PC-9 (cell line): ENCODE results near the gene EPC2.

Source experiments
- EZH2 ChIP-seq: fragments of 200-600 bp; sonication (generic); IDR thresholded peaks from 2 replicates; pipeline ENCODE4 v1.8.0; 2017; ENCODE audit warnings: antibody characterized with exemption, low read depth
- TF ChIP-seq, protein P1 (sequence below): fragments of 200-600 bp; sonication (generic); conservative IDR thresholded peaks from 2 replicates; pipeline ENCODE4 v1.6.1; 2017; ENCODE audit warnings: mixed run types, antibody characterized with exemption, mild to moderate bottlenecking, moderate library complexity

DNA sequence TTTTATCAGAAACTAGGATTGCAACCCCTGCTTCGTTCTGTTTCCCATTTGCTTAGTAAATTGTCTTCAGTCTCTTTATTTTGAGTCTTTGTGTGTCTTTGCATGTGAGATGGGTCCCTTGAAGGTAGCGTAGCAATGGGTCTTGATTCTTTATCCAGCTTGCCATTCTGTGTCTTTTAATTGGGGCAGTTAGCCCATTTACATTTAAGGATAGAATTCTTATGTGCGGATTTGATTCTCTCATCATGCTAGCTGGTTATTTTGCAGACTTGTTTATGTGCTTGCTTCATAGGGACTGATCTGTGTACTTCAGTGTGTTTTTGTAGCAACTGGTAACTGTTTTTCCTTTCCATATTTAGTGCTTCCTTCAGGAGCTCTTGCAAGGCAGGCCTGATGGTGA lies 73.5 kb downstream of the EPC2 start:
- TF ChIP-seq, protein P1, sequence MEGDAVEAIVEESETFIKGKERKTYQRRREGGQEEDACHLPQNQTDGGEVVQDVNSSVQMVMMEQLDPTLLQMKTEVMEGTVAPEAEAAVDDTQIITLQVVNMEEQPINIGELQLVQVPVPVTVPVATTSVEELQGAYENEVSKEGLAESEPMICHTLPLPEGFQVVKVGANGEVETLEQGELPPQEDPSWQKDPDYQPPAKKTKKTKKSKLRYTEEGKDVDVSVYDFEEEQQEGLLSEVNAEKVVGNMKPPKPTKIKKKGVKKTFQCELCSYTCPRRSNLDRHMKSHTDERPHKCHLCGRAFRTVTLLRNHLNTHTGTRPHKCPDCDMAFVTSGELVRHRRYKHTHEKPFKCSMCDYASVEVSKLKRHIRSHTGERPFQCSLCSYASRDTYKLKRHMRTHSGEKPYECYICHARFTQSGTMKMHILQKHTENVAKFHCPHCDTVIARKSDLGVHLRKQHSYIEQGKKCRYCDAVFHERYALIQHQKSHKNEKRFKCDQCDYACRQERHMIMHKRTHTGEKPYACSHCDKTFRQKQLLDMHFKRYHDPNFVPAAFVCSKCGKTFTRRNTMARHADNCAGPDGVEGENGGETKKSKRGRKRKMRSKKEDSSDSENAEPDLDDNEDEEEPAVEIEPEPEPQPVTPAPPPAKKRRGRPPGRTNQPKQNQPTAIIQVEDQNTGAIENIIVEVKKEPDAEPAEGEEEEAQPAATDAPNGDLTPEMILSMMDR = no peak
- TF ChIP-seq EZH2 = no peak
